ENCODE measurements around the gene GBA3.

- TF ChIP-seq, protein P1, sequence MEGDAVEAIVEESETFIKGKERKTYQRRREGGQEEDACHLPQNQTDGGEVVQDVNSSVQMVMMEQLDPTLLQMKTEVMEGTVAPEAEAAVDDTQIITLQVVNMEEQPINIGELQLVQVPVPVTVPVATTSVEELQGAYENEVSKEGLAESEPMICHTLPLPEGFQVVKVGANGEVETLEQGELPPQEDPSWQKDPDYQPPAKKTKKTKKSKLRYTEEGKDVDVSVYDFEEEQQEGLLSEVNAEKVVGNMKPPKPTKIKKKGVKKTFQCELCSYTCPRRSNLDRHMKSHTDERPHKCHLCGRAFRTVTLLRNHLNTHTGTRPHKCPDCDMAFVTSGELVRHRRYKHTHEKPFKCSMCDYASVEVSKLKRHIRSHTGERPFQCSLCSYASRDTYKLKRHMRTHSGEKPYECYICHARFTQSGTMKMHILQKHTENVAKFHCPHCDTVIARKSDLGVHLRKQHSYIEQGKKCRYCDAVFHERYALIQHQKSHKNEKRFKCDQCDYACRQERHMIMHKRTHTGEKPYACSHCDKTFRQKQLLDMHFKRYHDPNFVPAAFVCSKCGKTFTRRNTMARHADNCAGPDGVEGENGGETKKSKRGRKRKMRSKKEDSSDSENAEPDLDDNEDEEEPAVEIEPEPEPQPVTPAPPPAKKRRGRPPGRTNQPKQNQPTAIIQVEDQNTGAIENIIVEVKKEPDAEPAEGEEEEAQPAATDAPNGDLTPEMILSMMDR (IDR thresholded peaks at IDR 0.05; ENCODE audit: insufficient read depth, low read length, poor library complexity, severe bottlenecking): no peak
- no peak for TF ChIP-seq EZH2phosphoT487 (conservative IDR thresholded peaks at IDR 0.05; ENCODE audit: low read length)
Measured at GRCh38 chr4:22703912-22704311, 11.2 kb downstream of the GBA3 start.
